ENCODE data around the gene OVOL2. TPM values are rescaled to one million over a fixed set of nuclear protein-coding genes. Genes with fewer than 3 reads are reported as not detected.

The OVOL2 gene
- total and polyA plus RNA-seq, 2 of the 4 experiments (the other 2 are of a cell fraction) = not detected

GRCh38 chr20:18009116-18009515 is 48.6 kb downstream of the OVOL2 start:
- Histone ChIP-seq H3K14ac (replicated peaks; ENCODE audit: low read depth, low read length) (no peak overlapping the region), H3K27ac (ENCODE audit: insufficient read depth, low read length) (no peak overlapping the region), H3K56ac (ENCODE audit: extremely low read depth, insufficient read depth, low read length) (no peak overlapping the region), H2AFZ (replicated peaks; ENCODE audit: low read length, poor library complexity) (no peak overlapping the region), H2AK5ac (ENCODE audit: low read depth, low read length) (no peak overlapping the region), H3K23ac (ENCODE audit: low read depth, low read length) (no peak overlapping the region), H2BK120ac (ENCODE audit: low read depth, low read length) (no peak overlapping the region), H3K9me3 (ENCODE audit: control insufficient read depth, insufficient read depth, low read length) (no peaks in the 10 kb centered on the region), H3K27me3 (ENCODE audit: control insufficient read depth, insufficient read depth, low read length) (no peaks in the 10 kb centered on the region; the same call in 1 of the 2 replicates), H2BK20ac (ENCODE audit: low read depth, low read length) (no peak overlapping the region), H3K9ac (ENCODE audit: low read depth, low read length) (no peak overlapping the region), H2AK9ac (replicated peaks; ENCODE audit: low read depth, low read length, poor library complexity) (no peak overlapping the region), H2BK15ac (ENCODE audit: low read depth, low read length) (no peak overlapping the region), H4K20me1 (ENCODE audit: insufficient read depth, low read length) (no peaks in the 10 kb centered on the region), H3K18ac (ENCODE audit: low read depth, low read length) (no peak overlapping the region), H3K79me1 (ENCODE audit: low read depth in 1 of 2, low read length in 2 of 2) (no peaks in the 10 kb centered on the region), H3K9me1 (ENCODE audit: insufficient read depth, low read length) (peaks cover 11% of the 10 kb centered on the region), H2BK5ac (ENCODE audit: low read depth, low read length, poor library complexity, severe bottlenecking) (no peak overlapping the region), H4K5ac (ENCODE audit: low read depth, low read length) (no peak overlapping the region), H3K36me3 (ENCODE audit: control insufficient read depth, insufficient read depth, low read length) (no peaks in the 10 kb centered on the region), H3K4ac (ENCODE audit: low read depth, low read length) (no peak overlapping the region), H3K4me3 (ENCODE audit: insufficient read depth, low read depth, low read length) (no peak overlapping the region), H4K8ac (ENCODE audit: low read depth in 2 of 2, low read length in 2 of 2) (no peak overlapping the region), H3K4me2 (ENCODE audit: low read depth, low read length) (no peak overlapping the region), H3K4me1 (ENCODE audit: control insufficient read depth, insufficient read depth, low read length) (peaks cover 12% of the 10 kb centered on the region; the same call in 1 of the 2 replicates), H4K91ac (ENCODE audit: insufficient read depth, low read depth, low read length) (no peak overlapping the region)
- ChIA-PET CTCF (no interaction called here), POLR2A (ENCODE audit: unreplicated experiment) (no interaction called here)
- BruUV-seq (replicated peaks) = no TSS peak
- dilution Hi-C loops (cut with HindIII; ENCODE audit: low sequenced_read_pairs, unreplicated experiment) (no loop called here), in situ Hi-C loops (cut with MboI; ENCODE audit: low sequenced_read_pairs) (no loop called here), intact Hi-C loops (cut with micrococcal nuclease) (loop anchor here (5.0 kb wide), 1 partner anchor 268 kb away; no protein-coding TSS in a partner anchor)
- no peak for DNase-seq
- ATAC-seq (ENCODE audit: low read depth) = no peak
- no CpG with 5 or more reads among the region's 7 CpGs for WGBS, 2 experiments (ENCODE audit: extremely low coverage in 2 of 2, insufficient read length in 1 of 2)
- no peak for TF ChIP-seq POLR2A (IDR thresholded peaks at IDR 0.05; ENCODE audit: low read depth, low read length)
- TF ChIP-seq, protein P1, sequence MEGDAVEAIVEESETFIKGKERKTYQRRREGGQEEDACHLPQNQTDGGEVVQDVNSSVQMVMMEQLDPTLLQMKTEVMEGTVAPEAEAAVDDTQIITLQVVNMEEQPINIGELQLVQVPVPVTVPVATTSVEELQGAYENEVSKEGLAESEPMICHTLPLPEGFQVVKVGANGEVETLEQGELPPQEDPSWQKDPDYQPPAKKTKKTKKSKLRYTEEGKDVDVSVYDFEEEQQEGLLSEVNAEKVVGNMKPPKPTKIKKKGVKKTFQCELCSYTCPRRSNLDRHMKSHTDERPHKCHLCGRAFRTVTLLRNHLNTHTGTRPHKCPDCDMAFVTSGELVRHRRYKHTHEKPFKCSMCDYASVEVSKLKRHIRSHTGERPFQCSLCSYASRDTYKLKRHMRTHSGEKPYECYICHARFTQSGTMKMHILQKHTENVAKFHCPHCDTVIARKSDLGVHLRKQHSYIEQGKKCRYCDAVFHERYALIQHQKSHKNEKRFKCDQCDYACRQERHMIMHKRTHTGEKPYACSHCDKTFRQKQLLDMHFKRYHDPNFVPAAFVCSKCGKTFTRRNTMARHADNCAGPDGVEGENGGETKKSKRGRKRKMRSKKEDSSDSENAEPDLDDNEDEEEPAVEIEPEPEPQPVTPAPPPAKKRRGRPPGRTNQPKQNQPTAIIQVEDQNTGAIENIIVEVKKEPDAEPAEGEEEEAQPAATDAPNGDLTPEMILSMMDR (conservative IDR thresholded peaks at IDR 0.05; ENCODE audit: low read depth, low read length) = no peak
- TF ChIP-seq RCOR1 (IDR thresholded peaks at IDR 0.05; ENCODE audit: insufficient replicate concordance, low read length) = no peak
- no peak for TF ChIP-seq CHD1 (IDR thresholded peaks at IDR 0.05; ENCODE audit: low read depth, low read length)
- no peak for TF ChIP-seq NFE2L2 (IDR thresholded peaks at IDR 0.05; ENCODE audit: low read depth, low read length)
- TF ChIP-seq FOS (IDR thresholded peaks at IDR 0.05; ENCODE audit: low read depth, low read length) = no peak
- TF ChIP-seq BHLHE40 (IDR thresholded peaks at IDR 0.05; ENCODE audit: low read depth, low read length) = no peak
- no peak for TF ChIP-seq MAFK (IDR thresholded peaks at IDR 0.05; ENCODE audit: low read depth, low read length)
- TF ChIP-seq RAD21 (IDR thresholded peaks at IDR 0.05; ENCODE audit: low read length) = no peak
- no peak for TF ChIP-seq ELK1 (IDR thresholded peaks at IDR 0.05; ENCODE audit: borderline replicate concordance, low read depth, low read length)
- TF ChIP-seq CEBPB (IDR thresholded peaks at IDR 0.05; ENCODE audit: low read depth, low read length) = no peak
- no peak for TF ChIP-seq RFX5 (IDR thresholded peaks at IDR 0.05; ENCODE audit: low read depth, low read length)
- TF ChIP-seq MXI1 (IDR thresholded peaks at IDR 0.05; ENCODE audit: borderline replicate concordance, low read depth, low read length) = no peak
- TF ChIP-seq SMC3 (IDR thresholded peaks at IDR 0.05; ENCODE audit: low read depth, low read length) = no peak
- no peak for TF ChIP-seq USF2 (IDR thresholded peaks at IDR 0.05; ENCODE audit: low read depth, low read length)
- no peak for TF ChIP-seq MAZ (IDR thresholded peaks at IDR 0.05; ENCODE audit: borderline replicate concordance, low read depth, low read length)

All from IMR-90 (cell line).